Erythroblast (primary cell): ENCODE results near the gene MC4R.

Experiments used
- GATA1 ChIP-seq: IDR thresholded peaks from 2 replicates; pipeline ENCODE4 v1.6.1; 2011; ENCODE audit warnings: low read depth, mild to moderate bottlenecking, control low read depth, low read length, moderate library complexity
- POLR2A ChIP-seq: IDR thresholded peaks from 2 replicates; pipeline ENCODE4 v1.6.1; 2011; ENCODE audit warnings: mild to moderate bottlenecking, low read length

- no peak for TF ChIP-seq POLR2A
- TF ChIP-seq GATA1, result no peak
These were observed 11.3 kb upstream of the MC4R start for GRCh38 chr18:60383893-60384292.
